GM23338 (cell line): ENCODE data around the gene TEKT5. TPM values are rescaled to one million over a fixed set of nuclear protein-coding genes. Genes with fewer than 3 reads are reported as not detected.
A peak's percentile ranks its signal among the peaks of the same experiment; 100 is the strongest.

Source experiments
- ATAC-seq: fragments of 200-7000 bp; cut with Tn5 transposase; 3 replicates; pipeline ENCODE4 v1.9.1; 2020
- DNase-seq: peaks from one replicate; pipeline ENCODE4 v3.0.0-alpha.2; 2015; ENCODE audit warnings: low spot score
- H2AFZ ChIP-seq: fragments of 200-600 bp; sonication (generic); 2 replicates; pipeline ENCODE4 v1.8.0; 2016; ENCODE audit warnings: antibody characterized with exemption, mild to moderate bottlenecking, moderate library complexity
- H3F3A ChIP-seq: fragments of 200-600 bp; sonication (generic); replicated peaks from 2 replicates; pipeline ENCODE4 v1.8.0; 2017; ENCODE audit warnings: antibody characterized with exemption, mixed run types, low read depth
- H3K27ac ChIP-seq: fragments of 200-600 bp; sonication (generic); 2 replicates; pipeline ENCODE4 v1.6.1; 2016; ENCODE audit warnings: low read depth
- H3K27me3 ChIP-seq: fragments of 200-600 bp; sonication (generic); 2 replicates; pipeline ENCODE4 v1.8.0; 2016; ENCODE audit warnings: mild to moderate bottlenecking, mixed run types, moderate library complexity; ENCODE audit not compliant: insufficient read depth
- H3K36me3 ChIP-seq: fragments of 200-600 bp; sonication (generic); 2 replicates; pipeline ENCODE4 v1.8.0; 2016; ENCODE audit warnings: mild to moderate bottlenecking; ENCODE audit not compliant: insufficient read depth
- H3K4me1 ChIP-seq: fragments of 200-600 bp; sonication (generic); 2 replicates; pipeline ENCODE4 v1.8.0; 2016; ENCODE audit warnings: mild to moderate bottlenecking, moderate library complexity; ENCODE audit not compliant: insufficient read depth
- H3K4me2 ChIP-seq: fragments of 200-600 bp; sonication (generic); 2 replicates; pipeline ENCODE4 v1.7.1; 2017; ENCODE audit warnings: mixed run types
- H3K4me3 ChIP-seq: fragments of 200-600 bp; sonication (generic); 2 replicates; pipeline ENCODE4 v1.6.1; 2016; ENCODE audit warnings: mixed run types
- H3K79me2 ChIP-seq: fragments of 200-600 bp; sonication (generic); replicated peaks from 2 replicates; pipeline ENCODE4 v1.8.0; 2017; ENCODE audit warnings: mild to moderate bottlenecking; ENCODE audit not compliant: insufficient read depth
- H3K9me2 ChIP-seq: fragments of 200-600 bp; sonication (generic); 2 replicates; pipeline ENCODE4 v1.8.0; 2017; ENCODE audit not compliant: insufficient read depth
- H4K20me1 ChIP-seq: fragments of 200-600 bp; sonication (generic); replicated peaks from 2 replicates; pipeline ENCODE4 v1.8.0; 2017; ENCODE audit warnings: mild to moderate bottlenecking; ENCODE audit not compliant: insufficient read depth
- H3K27ac Mint-ChIP-seq: 2 replicates; pipeline ENCODE4 v1.8.0; 2020; ENCODE audit warnings: inconsistent platforms, mild to moderate bottlenecking, moderate library complexity, mixed read lengths
- H3K27me3 Mint-ChIP-seq: 3 replicates; pipeline ENCODE4 v1.8.0; 2022; ENCODE audit warnings: low read depth, mild to moderate bottlenecking, moderate library complexity, mixed read lengths, inconsistent platforms; ENCODE audit not compliant: insufficient read depth, poor library complexity
- H3K36me3 Mint-ChIP-seq: 3 replicates; pipeline ENCODE4 v1.8.0; 2021; ENCODE audit warnings: low read depth, mild to moderate bottlenecking, inconsistent platforms, moderate library complexity, mixed read lengths
- H3K4me1 Mint-ChIP-seq: 3 replicates; pipeline ENCODE4 v1.8.0; 2020; ENCODE audit warnings: mild to moderate bottlenecking, inconsistent platforms, mixed read lengths
- H3K4me3 Mint-ChIP-seq: 3 replicates; pipeline ENCODE4 v1.8.0; 2021; ENCODE audit warnings: moderate library complexity, mild to moderate bottlenecking, inconsistent platforms, mixed read lengths
- H3K9me3 Mint-ChIP-seq: 3 replicates; pipeline ENCODE4 v1.8.0; 2020; ENCODE audit warnings: moderate library complexity, mild to moderate bottlenecking, inconsistent platforms, mixed read lengths
- CREB1 ChIP-seq: fragments of 250-450 bp; sonication (Bioruptor Pico); IDR thresholded peaks from 2 replicates; pipeline ENCODE4 v1.5.0; 2020; ENCODE audit warnings: low read depth, mild to moderate bottlenecking, moderate library complexity
- CTCF ChIP-seq, 2 experiments: fragments of 200-600 bp in 1 of 2; sonication (generic) in 1 of 2; conservative IDR thresholded peaks; 2 replicates each; pipeline versions ENCODE4 v1.5.1 to v1.6.1; 2016 to 2017; ENCODE audit warnings: antibody characterized with exemption in 2 of 2, low read depth in 2 of 2, mild to moderate bottlenecking in 2 of 2, moderate library complexity in 1 of 2
- ETS1 ChIP-seq: IDR thresholded peaks from 2 replicates; pipeline ENCODE4 v1.6.1; 2016; ENCODE audit warnings: antibody characterized with exemption
- EZH2 ChIP-seq: fragments of 200-600 bp; sonication (generic); IDR thresholded peaks from one replicate; pipeline ENCODE4 v1.8.0; 2017; ENCODE audit warnings: antibody characterized with exemption, mild to moderate bottlenecking, low read depth; ENCODE audit not compliant: unreplicated experiment
- EZH2phosphoT487 ChIP-seq: fragments of 200-600 bp; sonication (generic); IDR thresholded peaks from one replicate; pipeline ENCODE4 v1.8.1; 2018; ENCODE audit warnings: antibody characterized with exemption; ENCODE audit not compliant: unreplicated experiment
- JUNB ChIP-seq: IDR thresholded peaks from one replicate; pipeline ENCODE4 v1.6.1; 2016; ENCODE audit warnings: antibody characterized with exemption; ENCODE audit not compliant: unreplicated experiment
- NANOG ChIP-seq: IDR thresholded peaks from 2 replicates; pipeline ENCODE4 v1.6.1; 2016; ENCODE audit warnings: antibody characterized with exemption, borderline replicate concordance
- POLR2AphosphoS5 ChIP-seq: IDR thresholded peaks from 2 replicates; pipeline ENCODE4 v1.6.1; 2016; ENCODE audit warnings: antibody characterized with exemption, low read depth
- REST ChIP-seq: IDR thresholded peaks from one replicate; pipeline ENCODE4 v1.6.1; 2018; ENCODE audit warnings: antibody characterized with exemption; ENCODE audit not compliant: unreplicated experiment
- STAT1 ChIP-seq: IDR thresholded peaks from one replicate; pipeline ENCODE4 v1.6.1; 2016; ENCODE audit warnings: antibody characterized with exemption; ENCODE audit not compliant: unreplicated experiment
- ZNF114 ChIP-seq: fragments of 250-450 bp; sonication (Bioruptor Pico); IDR thresholded peaks from 2 replicates; pipeline ENCODE4 v1.5.0; 2020; ENCODE audit warnings: mild to moderate bottlenecking, moderate library complexity
- ZNF331 ChIP-seq: fragments of 250-450 bp; sonication (Bioruptor Pico); IDR thresholded peaks from 2 replicates; pipeline ENCODE4 v1.5.0; 2020; ENCODE audit warnings: low read depth, mild to moderate bottlenecking, moderate library complexity
- ZNF462 ChIP-seq: fragments of 250-450 bp; sonication (Bioruptor Pico); IDR thresholded peaks from 2 replicates; pipeline ENCODE4 v1.5.0; 2020; ENCODE audit warnings: mild to moderate bottlenecking, moderate library complexity
- polyA plus RNA-seq: library from polyadenylated mRNA; unstranded; fragments of >200 nt; fragmentation: Nextera tagmentation; extraction: Ambion mirVana; gene quantifications from 2 replicates; pipeline ENCODE4 v1.2.1, GENCODE V29; 2016
- total RNA-seq: library from RNA; depleted of rRNA; stranded (reverse); fragments of >200 nt; shearing (Covaris generic); gene quantifications from 2 replicates; pipeline ENCODE4 v1.2.3, GENCODE V29; 2014

TEKT5 gene
- total and polyA plus RNA-seq, 2 experiments from 2014 or later: 0.52 TPM; not detected in 1

GRCh38 chr16:10579575-10579964, 115.2 kb downstream of the TEKT5 start:
- peaks cover 16% of the 10 kb centered on the region for H3K27me3 Mint-ChIP-seq
- H3K79me2 ChIP-seq: 0 out of 2 replicates have a peak, but pooled peaks cover 4% of the 10 kb centered on the region
- no peak for DNase-seq
- H3K27me3 ChIP-seq: no peaks in the 10 kb centered on the region
- H3K4me3 Mint-ChIP-seq: peak overlapping the region; percentile 70
- no peaks in the 10 kb centered on the region for H4K20me1 ChIP-seq
- peaks cover 58% of the 10 kb centered on the region for H3K4me1 Mint-ChIP-seq
- ATAC-seq: peak; percentile 3
- H3K4me2 ChIP-seq: peak overlapping the region; percentile 94
- no peaks in the 10 kb centered on the region for H3K9me2 ChIP-seq
- no peak overlapping the region for H3K27ac Mint-ChIP-seq
- TF ChIP-seq EZH2phosphoT487 (no peak), REST (no peak), CTCF (conservative IDR thresholded peaks at IDR 0.05; ENCODE audit: low read depth in 2 of 2) (no peak), ETS1 (no peak), ZNF331 (no peak), ZNF114 (no peak), ZNF462 (CRISPR knock-in tag) (no peak), POLR2AphosphoS5 (no peak), NANOG (no peak), EZH2 (no peak), CREB1 (CRISPR knock-in tag) (no peak), STAT1 (no peak), JUNB (no peak)
- no peaks in the 10 kb centered on the region; the same call in 2 of the 3 replicates for H3K36me3 Mint-ChIP-seq
- H3K9me3 Mint-ChIP-seq: no peaks in the 10 kb centered on the region; the same call in 2 of the 3 replicates
- H3F3A ChIP-seq: 0 out of 2 replicates have a peak, but pooled peaks cover 3% of the 10 kb centered on the region
- peak overlapping the region; percentile 59; the same call in 1 of the 2 replicates for H2AFZ ChIP-seq
- H3K27ac ChIP-seq: no peak overlapping the region
- no peaks in the 10 kb centered on the region for H3K36me3 ChIP-seq
- peaks cover 35% of the 10 kb centered on the region for H3K4me1 ChIP-seq
- H3K4me3 ChIP-seq: peak overlapping the region; percentile 82
